ENCODE measurements around the gene ZNF45.

Gene ZNF45

DNA sequence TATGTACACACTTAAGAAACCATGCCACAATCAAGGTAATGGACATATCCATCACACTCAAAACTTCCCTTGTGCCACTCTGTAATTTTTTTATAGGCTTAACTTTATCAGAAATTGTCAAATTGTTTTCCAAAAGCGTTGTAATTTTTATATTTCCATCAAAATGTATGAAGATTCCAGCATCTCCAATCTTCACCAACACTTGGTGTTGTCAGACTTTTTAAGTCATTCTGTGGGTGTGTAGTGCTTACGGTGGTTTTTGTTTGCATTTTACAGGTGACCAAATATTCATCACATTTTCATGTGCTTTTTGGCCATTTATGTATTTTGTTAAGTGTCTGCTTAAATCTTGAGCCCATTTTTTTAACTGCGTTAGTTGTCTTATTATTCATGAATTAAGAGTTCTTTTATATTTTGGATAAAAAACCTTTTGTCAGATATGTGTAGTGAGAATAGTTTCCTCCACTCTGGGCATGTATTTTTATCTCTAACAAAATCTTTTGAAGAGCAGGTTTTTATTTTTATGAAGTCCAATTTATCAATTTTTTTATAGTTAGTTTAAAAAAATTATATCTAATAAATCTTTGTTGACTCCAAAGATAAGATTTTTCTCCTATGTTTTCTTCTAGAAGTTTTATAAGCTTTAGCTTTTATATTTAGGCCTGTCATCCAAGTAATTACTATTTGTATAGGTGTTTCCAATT, 4.6 kb upstream of the ZNF45 start:
- TF ChIP-seq GATA1 (IDR thresholded peaks at IDR 0.05; ENCODE audit: low read depth, low read length) (no peak), POLR2A (IDR thresholded peaks at IDR 0.05; ENCODE audit: low read length) (no peak)
- DNase-seq = no peak

DNA sequence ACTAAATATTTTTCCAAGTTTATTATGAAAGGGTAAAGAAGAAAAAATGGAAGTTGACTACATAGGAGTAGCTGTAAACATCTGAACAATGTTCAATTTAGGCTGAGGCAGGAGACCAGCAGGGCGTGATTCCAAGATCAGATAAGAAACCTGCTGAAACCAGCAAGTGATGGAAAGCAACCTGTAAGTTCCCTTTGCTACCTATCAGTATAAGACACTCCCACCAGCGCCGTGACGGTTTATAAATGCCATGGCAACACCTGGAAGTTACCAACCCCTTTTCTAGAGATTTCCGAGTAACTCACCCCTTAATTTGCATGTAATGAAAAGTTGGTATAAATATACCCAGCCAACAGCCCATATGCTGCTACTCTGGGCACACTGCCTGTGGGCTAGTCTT, 1.1 kb upstream of the ZNF45 start:
- TF ChIP-seq GATA1 (IDR thresholded peaks at IDR 0.05; ENCODE audit: low read depth, low read length) (peak; percentile 17), POLR2A (IDR thresholded peaks at IDR 0.05; ENCODE audit: low read length) (no peak)
- DNase-seq = peak; percentile 7 to 11

DNA sequence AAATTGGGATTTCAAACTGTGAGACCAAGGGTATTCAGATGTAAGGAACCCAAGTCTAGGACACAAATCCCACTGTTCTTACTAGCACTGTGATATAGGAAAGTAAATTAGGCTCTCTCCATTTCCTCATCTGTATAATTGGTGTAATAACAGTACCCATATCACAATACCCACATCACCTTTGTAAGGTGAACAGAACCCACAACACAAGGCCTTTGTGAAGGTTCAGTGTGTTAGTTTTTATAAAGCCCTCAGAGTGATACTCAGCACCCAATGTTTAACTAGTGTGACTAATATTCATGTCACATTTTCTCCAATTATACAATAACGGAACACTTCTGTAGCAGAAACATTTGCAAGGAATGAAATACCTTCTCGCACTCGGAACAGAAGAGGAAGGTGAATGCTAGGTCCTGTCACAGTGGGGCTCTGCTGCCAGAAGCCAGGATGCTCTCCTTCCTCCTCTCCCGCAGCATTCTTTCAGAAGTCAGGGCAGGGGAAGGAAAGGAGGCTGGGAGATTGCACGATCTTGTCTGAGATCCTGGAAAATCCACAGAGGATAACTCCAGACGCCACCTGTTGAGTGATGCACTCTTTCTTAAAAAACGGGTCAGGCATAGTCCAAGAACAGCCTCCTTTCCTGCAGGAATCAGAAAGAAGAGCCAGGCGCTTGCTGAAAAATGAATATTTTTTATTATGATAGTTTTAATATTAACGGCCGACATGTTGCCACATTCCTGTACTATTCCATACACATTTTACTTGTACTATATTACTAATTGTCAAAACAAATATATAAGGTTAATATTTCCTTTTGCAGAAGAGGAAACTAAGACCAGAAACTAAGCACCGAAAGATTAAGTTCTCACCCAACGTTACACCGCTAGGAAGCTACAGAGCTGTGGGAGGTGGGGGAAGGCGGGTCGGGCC, 762 bp downstream of the ZNF45 start:
- peak; percentile 5 to 41 for DNase-seq

DNA sequence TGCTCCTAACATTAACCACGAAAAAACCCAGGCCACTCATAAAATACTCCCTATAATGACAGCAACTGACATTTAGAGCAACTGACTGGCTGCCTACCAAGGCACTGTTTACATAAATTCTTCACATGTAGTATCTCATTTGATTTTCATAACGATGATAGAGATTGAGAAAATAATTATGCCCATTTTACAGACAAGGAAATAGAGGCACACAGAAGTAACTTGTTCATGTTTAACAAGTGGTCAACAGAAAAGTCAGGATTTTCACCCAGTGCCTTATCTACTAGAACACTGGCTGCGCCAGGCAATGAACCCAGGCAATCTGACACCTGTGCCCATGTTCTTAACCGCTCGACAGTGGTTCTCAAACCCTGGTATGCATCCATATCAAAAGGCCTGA, 6.3 kb downstream of the ZNF45 start:
- DNase-seq = no peak
- no peak for TF ChIP-seq GATA1 (IDR thresholded peaks at IDR 0.05; ENCODE audit: low read depth, low read length)
- no peak for TF ChIP-seq POLR2A (IDR thresholded peaks at IDR 0.05; ENCODE audit: low read length)

More for the DNA sequence above, 762 bp downstream of the ZNF45 start:
- TF ChIP-seq POLR2A (IDR thresholded peaks at IDR 0.05; ENCODE audit: low read length) (no peak), GATA1 (IDR thresholded peaks at IDR 0.05; ENCODE audit: low read depth, low read length) (no peak)

DNA sequence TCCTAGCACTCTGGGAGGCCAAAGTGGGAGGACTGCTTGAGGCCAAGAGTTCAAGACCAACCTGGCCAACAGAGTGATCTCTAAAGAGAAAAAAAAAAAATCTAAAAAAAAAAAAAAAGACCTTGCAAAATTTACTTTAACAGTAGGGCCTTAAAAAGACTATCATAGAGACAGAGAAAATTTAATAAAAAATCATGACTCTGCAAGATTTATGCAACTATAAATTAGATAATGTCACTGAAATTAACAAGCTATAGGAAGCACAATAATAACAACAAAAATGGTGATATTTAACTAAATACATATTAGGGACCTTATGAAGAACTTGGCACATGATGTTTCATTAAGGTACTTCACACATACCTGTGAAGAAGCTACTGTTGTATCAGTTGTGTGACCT, 11.2 kb downstream of the ZNF45 start:
- TF ChIP-seq GATA1 (IDR thresholded peaks at IDR 0.05; ENCODE audit: low read depth, low read length) (no peak), POLR2A (IDR thresholded peaks at IDR 0.05; ENCODE audit: low read length) (no peak)
- no peak for DNase-seq

DNA sequence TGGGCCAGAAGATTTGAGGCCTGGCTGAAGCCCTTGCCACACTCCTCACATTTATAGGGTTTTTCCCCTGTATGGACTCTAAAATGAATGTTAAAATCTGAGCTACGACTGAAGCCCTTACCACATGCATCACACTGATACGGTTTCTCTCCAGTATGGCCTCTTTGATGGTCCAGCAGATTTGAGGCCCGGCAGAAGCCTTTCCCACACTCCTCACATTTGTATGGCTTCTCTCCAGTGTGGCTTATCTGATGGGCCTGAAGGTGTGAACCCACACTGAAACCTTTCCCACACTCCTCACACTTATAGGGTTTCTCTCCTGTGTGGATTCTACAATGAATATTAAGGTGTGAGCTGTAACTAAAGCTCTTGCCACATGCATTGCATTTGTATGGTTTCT, 21.0 kb downstream of the ZNF45 start:
- DNase-seq = peak in 1 of 2 experiments; percentile 28
- TF ChIP-seq GATA1 (IDR thresholded peaks at IDR 0.05; ENCODE audit: low read depth, low read length) (no peak), POLR2A (IDR thresholded peaks at IDR 0.05; ENCODE audit: low read length) (no peak)

DNA sequence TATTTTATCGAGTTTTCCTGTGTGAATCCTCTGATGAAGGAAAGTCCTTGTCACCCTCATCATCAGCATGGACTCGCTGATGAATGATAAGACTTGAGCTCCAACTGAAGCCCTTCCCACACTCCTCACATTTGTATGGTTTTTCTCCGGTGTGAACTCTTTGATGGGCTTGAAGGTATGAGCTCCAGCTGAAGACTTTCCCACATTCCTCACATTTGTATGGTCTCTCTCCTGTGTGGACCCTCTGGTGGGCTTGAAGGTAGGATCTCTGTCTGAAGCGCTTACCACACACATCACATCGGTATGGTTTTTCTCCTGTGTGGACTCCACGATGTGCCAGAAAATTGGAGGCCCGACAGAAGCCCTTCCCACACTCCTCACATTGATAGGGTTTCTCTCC, 21.7 kb downstream of the ZNF45 start:
- peak in 1 of 2 experiments; percentile 26 for DNase-seq
- TF ChIP-seq GATA1 (IDR thresholded peaks at IDR 0.05; ENCODE audit: low read depth, low read length) (no peak), POLR2A (IDR thresholded peaks at IDR 0.05; ENCODE audit: low read length) (no peak)

DNA sequence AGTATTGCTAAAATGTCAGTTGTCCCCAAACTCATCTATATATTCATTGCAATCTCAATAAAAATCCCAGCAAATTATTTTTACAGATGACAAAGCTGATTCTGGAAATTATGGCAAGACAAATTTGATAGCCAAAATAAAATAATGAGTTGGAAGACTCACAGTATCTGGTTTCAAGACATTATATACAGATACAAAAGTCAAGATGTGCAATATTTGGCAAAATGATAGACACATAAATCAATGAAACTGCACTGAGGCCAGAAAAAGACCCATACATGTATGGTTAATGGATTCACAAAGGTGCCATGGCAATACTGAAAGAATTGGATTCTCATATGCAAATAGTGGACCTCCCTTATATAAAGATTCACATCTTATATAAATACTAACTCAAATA, 24.2 kb downstream of the ZNF45 start:
- DNase-seq = no peak
- no peak for TF ChIP-seq GATA1 (IDR thresholded peaks at IDR 0.05; ENCODE audit: low read depth, low read length)
- no peak for TF ChIP-seq POLR2A (IDR thresholded peaks at IDR 0.05; ENCODE audit: low read length)

DNA sequence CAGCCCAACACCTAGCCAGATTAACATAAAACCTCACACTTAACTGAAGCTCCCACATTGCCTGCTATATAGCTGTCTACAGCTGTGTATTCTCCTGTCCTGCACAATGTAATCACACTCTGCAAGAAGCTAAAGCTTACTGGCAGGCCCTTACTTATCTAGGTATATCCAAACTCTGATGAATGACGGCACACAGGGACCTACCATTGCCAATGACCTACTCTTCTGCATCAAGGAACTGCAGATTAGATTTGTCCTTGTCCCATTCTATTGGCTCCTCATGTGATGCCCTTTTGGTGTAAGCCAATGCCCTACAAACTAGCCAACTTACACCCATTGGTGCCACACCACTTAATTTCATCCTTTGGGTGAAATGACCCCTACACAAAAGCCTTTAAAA, 26.4 kb downstream of the ZNF45 start:
- TF ChIP-seq POLR2A (IDR thresholded peaks at IDR 0.05; ENCODE audit: low read length) (no peak), GATA1 (IDR thresholded peaks at IDR 0.05; ENCODE audit: low read depth, low read length) (no peak)
- DNase-seq = no peak

DNA sequence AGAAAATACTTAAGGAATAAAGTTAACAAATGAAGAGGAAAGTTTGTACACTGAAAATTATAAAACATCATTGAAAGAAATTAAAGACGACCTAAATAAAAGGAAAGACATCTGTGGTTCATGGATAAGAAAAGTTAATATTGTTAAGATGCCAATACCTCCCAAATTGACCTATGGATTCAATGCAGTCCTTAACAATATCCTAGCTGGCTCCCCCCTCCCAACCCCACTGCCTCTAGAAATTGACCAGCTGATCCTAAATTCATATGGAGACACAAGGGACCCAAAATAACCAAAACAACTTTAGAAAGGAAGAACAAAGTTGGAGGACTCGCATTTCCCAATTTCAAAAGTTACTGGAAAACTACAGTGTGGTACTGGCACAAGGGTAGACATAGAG, 28.3 kb downstream of the ZNF45 start:
- DNase-seq = no peak
- TF ChIP-seq GATA1 (IDR thresholded peaks at IDR 0.05; ENCODE audit: low read depth, low read length) (no peak), POLR2A (IDR thresholded peaks at IDR 0.05; ENCODE audit: low read length) (no peak)

DNA sequence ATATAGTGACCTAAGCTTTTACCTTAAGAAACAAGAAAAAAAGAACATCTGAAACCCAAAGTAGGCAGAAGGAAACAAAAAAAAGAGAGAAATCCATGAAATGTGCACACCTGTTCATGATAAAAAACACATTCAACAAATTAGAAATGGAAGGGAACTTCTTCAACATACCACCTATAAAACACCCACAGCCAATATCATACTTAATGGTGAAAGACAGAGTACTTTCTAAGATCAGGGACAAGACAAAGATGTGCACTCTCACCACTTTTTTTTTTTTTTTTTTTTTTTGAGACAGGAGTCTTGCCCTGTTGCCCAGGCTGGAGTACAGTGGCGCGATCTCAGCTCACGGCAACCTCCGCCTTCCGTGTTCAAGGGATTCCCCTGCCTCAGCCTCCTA, 29.2 kb downstream of the ZNF45 start:
- no peak for DNase-seq
- no peak for TF ChIP-seq GATA1 (IDR thresholded peaks at IDR 0.05; ENCODE audit: low read depth, low read length)
- TF ChIP-seq POLR2A (IDR thresholded peaks at IDR 0.05; ENCODE audit: low read length) = no peak

DNA sequence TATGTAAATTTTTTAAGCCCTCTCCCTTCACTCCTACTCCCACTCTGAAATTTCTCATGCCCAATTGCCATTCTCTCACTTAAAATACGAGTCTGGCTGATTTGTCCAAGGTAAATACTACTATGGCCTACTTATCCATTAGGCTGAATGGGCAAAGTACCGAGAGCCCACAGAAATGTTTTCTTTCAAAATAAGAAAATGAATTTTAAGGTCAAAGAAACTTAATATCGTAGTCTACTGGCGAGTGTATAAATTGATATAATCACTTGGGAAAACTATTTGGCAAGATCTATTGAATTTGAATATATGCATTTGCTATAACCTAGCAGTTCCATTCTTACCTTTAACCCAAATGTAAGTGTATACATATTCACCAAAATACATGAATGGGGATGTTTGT, 32.7 kb downstream of the ZNF45 start:
- DNase-seq = no peak
- TF ChIP-seq GATA1 (IDR thresholded peaks at IDR 0.05; ENCODE audit: low read depth, low read length) (no peak), POLR2A (IDR thresholded peaks at IDR 0.05; ENCODE audit: low read length) (no peak)

DNA sequence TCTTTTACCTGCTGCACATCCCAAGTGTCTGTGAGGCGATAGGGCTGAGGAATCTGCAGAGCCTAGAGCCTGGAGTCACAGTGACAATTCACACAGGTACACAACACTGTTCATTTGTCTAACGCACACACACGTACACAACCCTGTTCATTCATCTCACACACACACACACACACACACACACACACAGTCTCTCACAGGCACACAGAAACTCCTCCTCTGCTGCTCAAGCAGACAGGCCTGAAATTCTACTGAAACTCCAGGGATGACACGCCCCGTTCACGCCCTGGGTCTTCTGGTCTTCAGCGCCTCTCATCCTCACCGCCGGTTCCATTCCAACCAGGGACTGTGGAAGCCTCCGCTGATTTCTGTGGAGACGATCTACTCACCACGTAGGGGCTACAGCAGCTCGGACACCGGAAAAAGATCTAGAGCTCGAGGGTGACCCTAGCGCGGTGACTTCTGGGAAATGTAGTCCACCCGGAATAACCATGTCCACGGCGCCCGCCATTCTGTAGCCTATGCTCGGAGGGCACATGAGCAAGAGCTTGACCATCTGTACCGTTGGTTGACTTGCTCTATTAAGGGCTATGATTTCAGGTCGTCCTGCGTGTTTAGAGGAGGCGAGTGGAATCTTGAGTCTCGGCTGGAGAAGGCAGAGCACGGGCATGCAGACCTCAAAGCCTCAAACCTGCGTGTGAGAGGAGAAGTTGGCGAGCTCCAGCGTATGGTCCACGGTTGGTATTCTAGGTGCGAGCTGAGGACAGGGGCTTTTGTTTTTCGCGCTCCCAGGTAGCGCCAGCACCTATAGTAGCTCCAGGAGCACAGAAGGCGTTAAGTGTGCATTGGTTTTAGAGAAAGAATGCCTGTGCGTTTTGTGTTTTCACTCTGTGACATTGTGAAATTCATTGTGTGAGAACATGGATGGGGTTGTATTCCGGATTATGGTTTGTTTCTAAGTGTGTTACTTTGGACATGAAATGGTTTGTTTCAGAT, 33.4 kb downstream of the ZNF45 start:
- peak; percentile 68 to 75 for DNase-seq
- TF ChIP-seq POLR2A (IDR thresholded peaks at IDR 0.05; ENCODE audit: low read length) (no peak), GATA1 (IDR thresholded peaks at IDR 0.05; ENCODE audit: low read depth, low read length) (no peak)
